Skin of body (tissue), 2 donors: Measurements from ENCODE around the gene RAB7B. TPM values are rescaled to one million over a fixed set of nuclear protein-coding genes. Genes with fewer than 3 reads are reported as not detected.
A peak's percentile ranks its signal among the peaks of the same experiment; 100 is the strongest.
"Not testable (repeated sequence)": the region's sequence is repeated elsewhere in the genome, so short reads cannot be mapped to it uniquely, and the experiment has no call there.

ENCODE experiments used
- DNase-seq: peaks from one replicate; lab custom pipeline; 2025; lab: John Stamatoyannopoulos, UW
- total RNA-seq: library from RNA; depleted of rRNA; stranded (reverse); fragments of >200 nt; gene quantifications from one replicate; pipeline ENCODE4 v1.2.3, GENCODE V29; 2014

The RAB7B gene
- 17.2 TPM for total RNA-seq

GRCh38 chr1:206002871-206003801, at the start of gene RAB7B:
RAB7B (minus strand) TSS chr1:206003395; CDS start chr1:205994135, 9,260 bp downstream.
- peak; percentile 68 for DNase-seq

- DNase-seq: not testable (repeated sequence)
Measured at GRCh38 chr1:206052231-206052865, 49.2 kb upstream of the RAB7B start.

- no peak for DNase-seq
Measured at GRCh38 chr1:206050655-206051235, 47.5 kb upstream of the RAB7B start.

GRCh38 chr1:206049919-206050600, 46.9 kb upstream of the RAB7B start:
- DNase-seq: no peak

- DNase-seq: no peak
Measured at GRCh38 chr1:206049293-206049692, 46.1 kb upstream of the RAB7B start.

- DNase-seq: no peak
Measured at GRCh38 chr1:206048582-206048981, 45.4 kb upstream of the RAB7B start.

GRCh38 chr1:206047271-206047670, 44.1 kb upstream of the RAB7B start:
- no peak for DNase-seq

- DNase-seq: no peak
Measured at GRCh38 chr1:206041640-206042039, 38.4 kb upstream of the RAB7B start.

GRCh38 chr1:206040328-206040727, 37.1 kb upstream of the RAB7B start:
- DNase-seq: no peak

- DNase-seq: no peak
Measured at GRCh38 chr1:206039046-206039973, 36.1 kb upstream of the RAB7B start.

- no peak for DNase-seq
Measured at GRCh38 chr1:206037581-206037980, 34.4 kb upstream of the RAB7B start.

GRCh38 chr1:206036663-206037455, 33.7 kb upstream of the RAB7B start:
- DNase-seq: no peak

- no peak for DNase-seq
Measured at GRCh38 chr1:206035027-206035426, 31.8 kb upstream of the RAB7B start.

- no peak for DNase-seq
Measured at GRCh38 chr1:206032380-206033140, 29.4 kb upstream of the RAB7B start.

- DNase-seq: peak; percentile 18
Measured at GRCh38 chr1:206030714-206031113, 27.5 kb upstream of the RAB7B start.

- DNase-seq: no peak
Measured at GRCh38 chr1:206030191-206030590, 27.0 kb upstream of the RAB7B start.

GRCh38 chr1:206029484-206029883, 26.3 kb upstream of the RAB7B start:
- no peak for DNase-seq

- no peak for DNase-seq
Measured at GRCh38 chr1:206025283-206025820, 22.2 kb upstream of the RAB7B start.

GRCh38 chr1:206023695-206024094, 20.5 kb upstream of the RAB7B start, which contains the start of gene CTSE:
CTSE (minus strand) TSS chr1:206023895; CDS start chr1:206023791, 104 bp downstream.
- DNase-seq: no peak
